ENCODE data around the gene FOXJ3.
A peak's percentile ranks its signal among the peaks of the same experiment; 100 is the strongest.

The FOXJ3 gene

GRCh38 chr1:42335050-42335808, at the start of gene FOXJ3:
Gene FOXJ3, minus strand, starts transcription at chr1:42335235. Its CDS starts 24,142 bp downstream, at chr1:42311093.
- Histone ChIP-seq H3K9me3 (ENCODE audit: control insufficient read depth, insufficient read depth, low read depth, low read length) (no peaks in the 10 kb centered on the region), H3K4me1 (ENCODE audit: control insufficient read depth, insufficient read depth, low read length) (peaks cover 8% of the 10 kb centered on the region), H3K27ac (ENCODE audit: extremely low read depth, low read depth, low read length) (peak within 1 kb of the TSS; percentile 85), H3K36me3 (ENCODE audit: control insufficient read depth in 2 of 2, insufficient read depth in 1 of 2, low read length in 2 of 2) (no peaks in the 10 kb centered on the region; a peak in 1 of 3 replicates), H3K4me3 (ENCODE audit: low read depth, low read length) (peak within 1 kb of the TSS; percentile 87)
- CTCF ChIA-PET: interaction anchor here (0.7 to 2.0 kb wide), 2 partner anchors 162 to 657 kb away, joined by 4 to 10 read pairs; no protein-coding TSS in a partner anchor
- POLR2A ChIA-PET: interaction anchor here (0.7 kb wide), 2 partner anchors 179 to 432 kb away, joined by 6 to 10 read pairs; no protein-coding TSS in a partner anchor
- peak; percentile 77; the same call in 1 of the 2 replicates for TF ChIP-seq ZNF10 (tag by site-specific recombination; IDR thresholded peaks at IDR 0.05)
- TF ChIP-seq ZNF645 (tag by site-specific recombination; IDR thresholded peaks at IDR 0.05): peak; percentile 84
- no peak for TF ChIP-seq ZNF19 (tag by site-specific recombination; IDR thresholded peaks at IDR 0.05; ENCODE audit: low read depth)
- TF ChIP-seq ZNF510 (tag by site-specific recombination; IDR thresholded peaks at IDR 0.05; ENCODE audit: insufficient replicate concordance): no peak
- peak; percentile 74 for TF ChIP-seq ZNF423 (tag by site-specific recombination; IDR thresholded peaks at IDR 0.05)
- no peak for TF ChIP-seq ZNF830 (tag by site-specific recombination; IDR thresholded peaks at IDR 0.05; ENCODE audit: low read depth)
- 0 out of 2 replicates have a peak, but pooled peaks have one; percentile 19 for TF ChIP-seq ZNF596 (tag by site-specific recombination; IDR thresholded peaks at IDR 0.05)
- TF ChIP-seq KLF9 (tag by site-specific recombination; IDR thresholded peaks at IDR 0.05; ENCODE audit: low read depth): peak; percentile 79
- TF ChIP-seq YY2 (tag by site-specific recombination; IDR thresholded peaks at IDR 0.05): peak; percentile 84
- peak; percentile 56; the same call in 1 of the 2 replicates for TF ChIP-seq REST (tag by site-specific recombination; IDR thresholded peaks at IDR 0.05)
- TF ChIP-seq ZNF174 (tag by site-specific recombination; IDR thresholded peaks at IDR 0.05): 0 out of 2 replicates have a peak, but pooled peaks have one; percentile 82
- TF ChIP-seq, protein P1, sequence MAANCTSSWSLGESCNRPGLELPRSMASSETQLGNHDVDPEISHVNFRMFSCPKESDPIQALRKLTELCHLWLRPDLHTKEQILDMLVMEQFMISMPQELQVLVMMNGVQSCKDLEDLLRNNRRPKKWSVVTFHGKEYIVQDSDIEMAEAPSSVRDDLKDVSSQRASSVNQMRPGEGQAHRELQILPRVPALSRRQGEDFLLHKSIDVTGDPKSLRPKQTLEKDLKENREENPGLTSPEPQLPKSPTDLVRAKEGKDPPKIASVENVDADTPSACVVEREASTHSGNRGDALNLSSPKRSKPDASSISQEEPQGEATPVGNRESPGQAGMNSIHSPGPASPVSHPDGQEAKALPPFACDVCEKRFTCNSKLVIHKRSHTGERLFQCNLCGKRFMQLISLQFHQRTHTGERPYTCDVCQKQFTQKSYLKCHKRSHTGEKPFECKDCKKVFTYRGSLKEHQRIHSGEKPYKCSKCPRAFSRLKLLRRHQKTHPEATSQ (tag by site-specific recombination; IDR thresholded peaks at IDR 0.05): peak; percentile 98
- peak; percentile 88 for TF ChIP-seq ZFHX2 (tag by site-specific recombination; conservative IDR thresholded peaks at IDR 0.05)
- peak; percentile 84 for TF ChIP-seq ZNF121 (tag by site-specific recombination; IDR thresholded peaks at IDR 0.05)
- peak; percentile 55; the same call in 1 of the 2 replicates for TF ChIP-seq ZBTB6 (tag by site-specific recombination; IDR thresholded peaks at IDR 0.05)
- TF ChIP-seq ZNF600 (tag by site-specific recombination; IDR thresholded peaks at IDR 0.05): peak; percentile 68
- no peak for TF ChIP-seq ZNF670 (tag by site-specific recombination; IDR thresholded peaks at IDR 0.05; ENCODE audit: low read depth)
- peak; percentile 97 for TF ChIP-seq ZXDB (tag by site-specific recombination; IDR thresholded peaks at IDR 0.05)
- 0 out of 2 replicates have a peak, but pooled peaks have one; percentile 32 for TF ChIP-seq ZNF169 (tag by site-specific recombination; IDR thresholded peaks at IDR 0.05)
- peak; percentile 96 for TF ChIP-seq PATZ1 (tag by site-specific recombination; IDR thresholded peaks at IDR 0.05)
- TF ChIP-seq ZNF391 (tag by site-specific recombination; IDR thresholded peaks at IDR 0.05; ENCODE audit: borderline replicate concordance, low read depth): peak; percentile 95; the same call in 1 of the 2 replicates
- peak; percentile 92 for TF ChIP-seq ZBTB7A (tag by site-specific recombination; IDR thresholded peaks at IDR 0.05; ENCODE audit: low read depth)
- no peak for TF ChIP-seq TCF7L2 (IDR thresholded peaks at IDR 0.05; ENCODE audit: borderline replicate concordance, low read depth, low read length)
- TF ChIP-seq BCL11B (tag by site-specific recombination; IDR thresholded peaks at IDR 0.05; ENCODE audit: low read depth): peak; percentile 63
- TF ChIP-seq, protein P2, sequence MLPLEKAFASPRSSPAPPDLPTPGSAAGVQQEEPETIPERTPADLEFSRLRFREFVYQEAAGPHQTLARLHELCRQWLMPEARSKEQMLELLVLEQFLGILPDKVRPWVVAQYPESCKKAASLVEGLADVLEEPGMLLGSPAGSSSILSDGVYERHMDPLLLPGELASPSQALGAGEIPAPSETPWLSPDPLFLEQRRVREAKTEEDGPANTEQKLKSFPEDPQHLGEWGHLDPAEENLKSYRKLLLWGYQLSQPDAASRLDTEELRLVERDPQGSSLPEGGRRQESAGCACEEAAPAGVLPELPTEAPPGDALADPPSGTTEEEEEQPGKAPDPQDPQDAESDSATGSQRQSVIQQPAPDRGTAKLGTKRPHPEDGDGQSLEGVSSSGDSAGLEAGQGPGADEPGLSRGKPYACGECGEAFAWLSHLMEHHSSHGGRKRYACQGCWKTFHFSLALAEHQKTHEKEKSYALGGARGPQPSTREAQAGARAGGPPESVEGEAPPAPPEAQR (tag by site-specific recombination; IDR thresholded peaks at IDR 0.05): peak; percentile 85; the same call in 1 of the 2 replicates
- TF ChIP-seq ZNF501 (tag by site-specific recombination; IDR thresholded peaks at IDR 0.05): peak; percentile 97

Measured in HEK293 (cell line).